OCI-LY1 (cell line): Measurements from ENCODE around the gene CCDC12.

Source experiments
- EZH2 ChIP-seq: fragments of 200-600 bp; sonication (generic), shearing (Covaris generic); IDR thresholded peaks from 2 replicates; pipeline ENCODE4 v1.8.0; 2017; ENCODE audit warnings: borderline replicate concordance, mixed run types, mild to moderate bottlenecking, antibody characterized with exemption, low read length, moderate library complexity, mixed read lengths
- TF ChIP-seq, protein P1 (sequence below): fragments of 200-600 bp; sonication (generic), shearing (Covaris generic); IDR thresholded peaks from 2 replicates; pipeline ENCODE4 v1.5.1; 2017; ENCODE audit warnings: mild to moderate bottlenecking, antibody characterized with exemption, low read length, moderate library complexity, mixed read lengths

DNA sequence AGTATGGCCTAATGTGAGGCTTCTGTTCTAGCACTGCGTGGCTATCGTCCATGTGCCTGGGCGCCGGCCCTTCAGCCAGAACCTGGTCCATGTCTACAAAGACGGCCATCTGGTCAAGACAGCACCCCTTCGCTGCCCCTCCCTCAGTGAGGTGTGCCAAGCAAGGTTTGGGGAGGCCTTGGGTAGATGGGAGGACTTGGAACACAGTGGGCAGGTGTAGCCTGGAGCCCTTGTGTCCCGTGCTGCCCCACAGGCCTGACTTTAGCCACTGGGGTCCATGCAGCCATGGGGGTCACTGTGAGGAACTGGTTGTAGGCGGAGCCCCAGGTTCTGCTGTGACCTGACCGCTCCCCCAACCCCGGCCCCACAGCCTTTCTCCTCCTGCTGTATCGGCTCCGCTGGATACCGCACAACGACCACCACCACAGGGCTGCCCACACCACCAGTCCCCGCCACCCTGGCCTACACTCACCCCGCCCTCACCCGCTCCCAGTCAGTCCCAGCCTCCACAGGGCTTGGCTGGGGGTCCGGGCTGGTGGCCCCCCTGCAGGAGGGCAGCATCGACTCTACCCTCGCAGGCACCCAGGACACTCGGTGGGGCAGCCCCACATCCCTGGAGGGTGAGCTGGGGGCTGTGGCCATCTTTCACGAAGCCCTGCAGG is 19.5 kb upstream of the CCDC12 start:
- TF ChIP-seq, protein P1, sequence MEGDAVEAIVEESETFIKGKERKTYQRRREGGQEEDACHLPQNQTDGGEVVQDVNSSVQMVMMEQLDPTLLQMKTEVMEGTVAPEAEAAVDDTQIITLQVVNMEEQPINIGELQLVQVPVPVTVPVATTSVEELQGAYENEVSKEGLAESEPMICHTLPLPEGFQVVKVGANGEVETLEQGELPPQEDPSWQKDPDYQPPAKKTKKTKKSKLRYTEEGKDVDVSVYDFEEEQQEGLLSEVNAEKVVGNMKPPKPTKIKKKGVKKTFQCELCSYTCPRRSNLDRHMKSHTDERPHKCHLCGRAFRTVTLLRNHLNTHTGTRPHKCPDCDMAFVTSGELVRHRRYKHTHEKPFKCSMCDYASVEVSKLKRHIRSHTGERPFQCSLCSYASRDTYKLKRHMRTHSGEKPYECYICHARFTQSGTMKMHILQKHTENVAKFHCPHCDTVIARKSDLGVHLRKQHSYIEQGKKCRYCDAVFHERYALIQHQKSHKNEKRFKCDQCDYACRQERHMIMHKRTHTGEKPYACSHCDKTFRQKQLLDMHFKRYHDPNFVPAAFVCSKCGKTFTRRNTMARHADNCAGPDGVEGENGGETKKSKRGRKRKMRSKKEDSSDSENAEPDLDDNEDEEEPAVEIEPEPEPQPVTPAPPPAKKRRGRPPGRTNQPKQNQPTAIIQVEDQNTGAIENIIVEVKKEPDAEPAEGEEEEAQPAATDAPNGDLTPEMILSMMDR, result no peak
- no peak for TF ChIP-seq EZH2
